Measurements from ENCODE around the gene RMP24.

Gene RMP24

DNA sequence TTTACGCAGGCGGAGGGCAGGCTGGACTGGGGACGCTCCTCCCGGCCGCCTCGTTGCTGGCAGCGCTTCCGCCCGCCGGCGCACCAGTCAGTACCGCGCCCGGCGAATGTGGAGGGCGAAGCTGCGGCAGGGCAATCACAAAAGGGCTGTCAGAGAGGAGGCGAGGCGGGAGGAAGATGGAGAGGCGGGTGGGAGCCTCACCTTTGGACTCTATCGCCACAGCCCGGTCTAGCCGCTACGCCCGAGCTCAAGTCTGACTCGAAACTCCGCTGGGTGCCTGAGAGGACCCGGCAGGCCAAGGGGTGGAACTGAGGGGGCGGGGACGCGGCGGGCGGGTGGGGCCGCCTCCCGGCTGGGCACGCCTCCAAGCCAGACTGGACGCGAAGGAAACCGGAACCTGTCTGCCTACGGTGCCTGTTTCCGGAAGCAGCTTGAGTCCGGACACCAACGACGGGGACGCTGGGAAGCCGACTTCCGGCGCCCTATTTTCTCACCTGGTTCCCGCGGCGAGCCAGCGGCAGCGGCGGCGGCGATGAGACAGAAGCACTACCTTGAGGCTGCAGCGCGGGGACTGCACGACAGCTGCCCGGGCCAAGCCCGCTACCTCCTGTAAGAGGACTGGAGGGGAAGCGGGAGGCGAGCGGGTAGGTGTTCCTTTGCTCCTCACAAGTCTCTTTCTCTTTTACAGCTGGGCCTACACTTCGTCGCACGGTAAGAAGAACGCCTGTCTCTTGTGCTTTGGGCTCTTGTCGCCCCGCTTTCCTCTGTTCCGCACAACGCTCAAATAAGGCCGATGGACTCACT is at the start of gene RMP24:
RMP24 (plus strand) TSS at position 483 of the 804 bp plus-strand sequence.
- no peak for TF ChIP-seq CTCF (IDR thresholded peaks at IDR 0.05; ENCODE audit: borderline replicate concordance, control extremely low read depth, extremely low read depth, insufficient read depth, missing control alignments)
- DNase-seq (ENCODE audit: low spot score), result peak; percentile 95
- in situ Hi-C loops (cut with MboI; ENCODE audit: low sequenced_read_pairs, unreplicated experiment), result loop anchor here (25.0 kb wide), 1 partner anchor 585 kb away; the partner anchor contains the start of gene ZNF396

- in situ Hi-C loops (cut with MboI; ENCODE audit: low sequenced_read_pairs, unreplicated experiment), result no loop called here
- TF ChIP-seq CTCF (IDR thresholded peaks at IDR 0.05; ENCODE audit: borderline replicate concordance, control extremely low read depth, extremely low read depth, insufficient read depth, missing control alignments), result no peak
These were observed 48.4 kb upstream of the RMP24 start for GRCh38 chr18:35923939-35924684.

DNA sequence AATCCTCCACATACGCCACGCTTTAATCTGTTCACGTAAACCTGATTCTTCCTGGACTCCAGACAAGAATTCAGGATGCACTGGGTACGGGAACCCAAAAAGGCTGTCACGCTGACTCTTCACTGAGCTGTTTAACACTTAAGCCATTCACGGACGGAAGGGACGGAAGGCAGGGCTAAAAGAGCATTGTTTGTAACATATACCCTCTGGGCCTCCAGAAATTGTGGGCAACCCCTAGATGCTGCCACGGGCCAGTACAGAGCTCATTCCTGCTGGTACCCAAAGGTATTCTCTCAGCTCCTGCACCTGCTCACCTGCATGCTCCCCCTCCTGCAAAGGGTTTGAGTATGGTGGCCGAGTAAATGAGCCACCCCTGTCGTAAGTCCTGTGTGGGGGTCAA is 45.6 kb upstream of the RMP24 start:
- no peak for TF ChIP-seq CTCF (IDR thresholded peaks at IDR 0.05; ENCODE audit: borderline replicate concordance, control extremely low read depth, extremely low read depth, insufficient read depth, missing control alignments)
- in situ Hi-C loops (cut with MboI; ENCODE audit: low sequenced_read_pairs, unreplicated experiment), result no loop called here
- DNase-seq (ENCODE audit: low spot score), result no peak

More at GRCh38 chr18:35923939-35924684, 48.4 kb upstream of the RMP24 start:
- DNase-seq (ENCODE audit: low spot score), result no peak

- in situ Hi-C loops (cut with MboI; ENCODE audit: low sequenced_read_pairs, unreplicated experiment), result no loop called here
- no peak for TF ChIP-seq CTCF (IDR thresholded peaks at IDR 0.05; ENCODE audit: borderline replicate concordance, control extremely low read depth, extremely low read depth, insufficient read depth, missing control alignments)
- DNase-seq (ENCODE audit: low spot score), result no peak
These were observed 45.0 kb upstream of the RMP24 start for GRCh38 chr18:35927430-35927829.

GRCh38 chr18:35933982-35934381 is 38.5 kb upstream of the RMP24 start:
- DNase-seq (ENCODE audit: low spot score), result no peak
- TF ChIP-seq CTCF (IDR thresholded peaks at IDR 0.05; ENCODE audit: borderline replicate concordance, control extremely low read depth, extremely low read depth, insufficient read depth, missing control alignments), result no peak
- in situ Hi-C loops (cut with MboI; ENCODE audit: low sequenced_read_pairs, unreplicated experiment), result no loop called here

GRCh38 chr18:35934891-35935290 is 37.6 kb upstream of the RMP24 start:
- TF ChIP-seq CTCF (IDR thresholded peaks at IDR 0.05; ENCODE audit: borderline replicate concordance, control extremely low read depth, extremely low read depth, insufficient read depth, missing control alignments), result no peak
- in situ Hi-C loops (cut with MboI; ENCODE audit: low sequenced_read_pairs, unreplicated experiment), result no loop called here
- no peak for DNase-seq (ENCODE audit: low spot score)

Measured in GM13976 (cell line).